ENCODE measurements around the gene PPP2R5C. TPM values are rescaled to one million over a fixed set of nuclear protein-coding genes. Genes with fewer than 3 reads are reported as not detected.
"Not testable (repeated sequence)": the region's sequence is repeated elsewhere in the genome, so short reads cannot be mapped to it uniquely, and the experiment has no call there.

PPP2R5C gene
- total RNA-seq, 1 experiment from 2014 or later = 120 TPM

GRCh38 chr14:101743701-101744100 lies 17.8 kb upstream of the PPP2R5C start:
- intact Hi-C loops (cut with micrococcal nuclease; ENCODE audit: unreplicated experiment) = no loop called here
- CTCF ChIA-PET = no interaction called here
- Mint-ChIP-seq H3K27me3 (ENCODE audit: unreplicated experiment) (peaks cover 66% of the 10 kb centered on the region), H3K27ac (ENCODE audit: unreplicated experiment) (no peak overlapping the region), H3K4me3 (ENCODE audit: low read depth, unreplicated experiment) (no peak overlapping the region), H3K9me3 (ENCODE audit: low read depth, unreplicated experiment) (peaks cover 3% of the 10 kb centered on the region), H3K36me3 (ENCODE audit: insufficient read depth, unreplicated experiment) (no peaks in the 10 kb centered on the region), H3K4me1 (ENCODE audit: low read depth, unreplicated experiment) (no peaks in the 10 kb centered on the region)
- no TSS peak for BruUV-seq (replicated peaks)
- DNase-seq = no peak
- no peak for TF ChIP-seq CTCF (IDR thresholded peaks at IDR 0.05; ENCODE audit: unreplicated experiment)

- intact Hi-C loops (cut with micrococcal nuclease; ENCODE audit: unreplicated experiment); CTCF ChIA-PET; H3K9me3 Mint-ChIP-seq (ENCODE audit: low read depth, unreplicated experiment); BruUV-seq (replicated peaks); H3K36me3 Mint-ChIP-seq (ENCODE audit: insufficient read depth, unreplicated experiment); H3K27ac Mint-ChIP-seq (ENCODE audit: unreplicated experiment); H3K4me3 Mint-ChIP-seq (ENCODE audit: low read depth, unreplicated experiment); DNase-seq; H3K4me1 Mint-ChIP-seq (ENCODE audit: low read depth, unreplicated experiment): not testable (repeated sequence)
- peaks cover 69% of the 10 kb centered on the region for H3K27me3 Mint-ChIP-seq (ENCODE audit: unreplicated experiment)
Observed at GRCh38 chr14:101744382-101744781, 17.1 kb upstream of the PPP2R5C start.

DNA sequence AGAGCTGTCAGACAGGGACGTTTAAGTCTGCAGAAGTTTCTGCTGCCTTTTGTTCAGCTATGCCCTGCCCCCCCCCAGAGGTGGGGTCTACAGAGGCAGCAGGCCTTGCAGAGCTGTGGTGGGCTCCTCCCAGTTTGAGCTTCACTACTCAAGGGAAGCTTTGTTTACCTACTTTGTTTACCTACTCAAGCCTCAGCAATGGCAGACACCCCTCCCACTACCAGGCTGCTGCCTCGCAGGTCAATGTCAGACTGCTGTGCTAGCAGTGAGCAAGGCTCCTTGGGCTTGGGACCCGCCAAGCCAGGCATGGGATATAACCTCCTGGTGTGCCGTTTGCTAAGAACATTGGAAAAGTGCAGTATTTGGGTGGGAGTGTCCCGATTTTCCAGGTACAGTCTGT lies 11.8 kb upstream of the PPP2R5C start:
- BruUV-seq (replicated peaks); intact Hi-C loops (cut with micrococcal nuclease; ENCODE audit: unreplicated experiment); H3K36me3 Mint-ChIP-seq (ENCODE audit: insufficient read depth, unreplicated experiment); H3K4me3 Mint-ChIP-seq (ENCODE audit: low read depth, unreplicated experiment); H3K9me3 Mint-ChIP-seq (ENCODE audit: low read depth, unreplicated experiment); CTCF ChIA-PET; H3K27ac Mint-ChIP-seq (ENCODE audit: unreplicated experiment); DNase-seq; H3K4me1 Mint-ChIP-seq (ENCODE audit: low read depth, unreplicated experiment): not testable (repeated sequence)
- peaks cover 79% of the 10 kb centered on the region for H3K27me3 Mint-ChIP-seq (ENCODE audit: unreplicated experiment)

GRCh38 chr14:101754893-101755292 lies 6.6 kb upstream of the PPP2R5C start:
- CTCF ChIA-PET = no interaction called here
- intact Hi-C loops (cut with micrococcal nuclease; ENCODE audit: unreplicated experiment) = no loop called here
- Mint-ChIP-seq H3K27me3 (ENCODE audit: unreplicated experiment) (peaks cover 84% of the 10 kb centered on the region), H3K4me3 (ENCODE audit: low read depth, unreplicated experiment) (no peak overlapping the region), H3K4me1 (ENCODE audit: low read depth, unreplicated experiment) (no peaks in the 10 kb centered on the region), H3K36me3 (ENCODE audit: insufficient read depth, unreplicated experiment) (no peaks in the 10 kb centered on the region), H3K27ac (ENCODE audit: unreplicated experiment) (no peak overlapping the region), H3K9me3 (ENCODE audit: low read depth, unreplicated experiment) (peaks cover 3% of the 10 kb centered on the region)
- BruUV-seq (replicated peaks) = no TSS peak
- no peak for TF ChIP-seq CTCF (IDR thresholded peaks at IDR 0.05; ENCODE audit: unreplicated experiment)
- no peak for DNase-seq

GRCh38 chr14:101755591-101756324 lies 5.8 kb upstream of the PPP2R5C start:
- BruUV-seq (replicated peaks) = no TSS peak
- CTCF ChIA-PET = no interaction called here

More at GRCh38 chr14:101755591-101756324, 5.8 kb upstream of the PPP2R5C start:
- H3K27me3 Mint-ChIP-seq (ENCODE audit: unreplicated experiment) = peaks cover 84% of the 10 kb centered on the region
- H3K9me3 Mint-ChIP-seq (ENCODE audit: low read depth, unreplicated experiment) = peaks cover 3% of the 10 kb centered on the region
- H3K4me3 Mint-ChIP-seq (ENCODE audit: low read depth, unreplicated experiment) = no peak overlapping the region
- intact Hi-C loops (cut with micrococcal nuclease; ENCODE audit: unreplicated experiment) = no loop called here
- no peak for DNase-seq
- no peaks in the 10 kb centered on the region for H3K36me3 Mint-ChIP-seq (ENCODE audit: insufficient read depth, unreplicated experiment)
- H3K27ac Mint-ChIP-seq (ENCODE audit: unreplicated experiment) = no peak overlapping the region
- H3K4me1 Mint-ChIP-seq (ENCODE audit: low read depth, unreplicated experiment) = no peaks in the 10 kb centered on the region
- no peak for TF ChIP-seq CTCF (IDR thresholded peaks at IDR 0.05; ENCODE audit: unreplicated experiment)
